Activated gamma-delta T cell treated with Interleukin-2 at 50 U/mL for 16 hours (primary cell): ENCODE data around the gene IMMP2L.

Source experiments
- DNase-seq: peaks from one replicate; pipeline ENCODE4 v3.0.0-alpha.2; 2020

Gene IMMP2L

GRCh38 chr7:111059833-111060232 lies 502.5 kb downstream of the IMMP2L start:
- no peak for DNase-seq

GRCh38 chr7:111057066-111057465 lies 505.2 kb downstream of the IMMP2L start:
- no peak for DNase-seq

GRCh38 chr7:111056371-111056770 lies 505.9 kb downstream of the IMMP2L start:
- no peak for DNase-seq

GRCh38 chr7:111053035-111053434 lies 509.3 kb downstream of the IMMP2L start:
- DNase-seq: no peak

GRCh38 chr7:111051832-111052231 lies 510.5 kb downstream of the IMMP2L start:
- no peak for DNase-seq

GRCh38 chr7:111050875-111051416 lies 511.3 kb downstream of the IMMP2L start:
- no peak for DNase-seq

GRCh38 chr7:111049971-111050680 lies 512.2 kb downstream of the IMMP2L start:
- DNase-seq: no peak

GRCh38 chr7:111047595-111047994 lies 514.7 kb downstream of the IMMP2L start:
- DNase-seq: no peak

- no peak for DNase-seq
Measured at GRCh38 chr7:111045449-111045848, 516.8 kb downstream of the IMMP2L start.

- no peak for DNase-seq
Measured at GRCh38 chr7:111043561-111043960, 518.7 kb downstream of the IMMP2L start.

GRCh38 chr7:111042842-111043241 lies 519.5 kb downstream of the IMMP2L start:
- no peak for DNase-seq

GRCh38 chr7:111041577-111041976 lies 520.7 kb downstream of the IMMP2L start:
- no peak for DNase-seq

GRCh38 chr7:111038185-111038584 lies 524.1 kb downstream of the IMMP2L start:
- DNase-seq: no peak

- no peak for DNase-seq
Measured at GRCh38 chr7:111031916-111032315, 530.4 kb downstream of the IMMP2L start.

- no peak for DNase-seq
Measured at GRCh38 chr7:111030336-111030735, 532.0 kb downstream of the IMMP2L start.

- DNase-seq: no peak
Measured at GRCh38 chr7:111029574-111030251, 532.6 kb downstream of the IMMP2L start.

GRCh38 chr7:111029141-111029572 lies 533.1 kb downstream of the IMMP2L start:
- no peak for DNase-seq

GRCh38 chr7:111027396-111027795 lies 534.9 kb downstream of the IMMP2L start:
- DNase-seq: no peak

GRCh38 chr7:111026806-111027205 lies 535.5 kb downstream of the IMMP2L start:
- no peak for DNase-seq

- no peak for DNase-seq
Measured at GRCh38 chr7:111026343-111026742, 535.9 kb downstream of the IMMP2L start.

GRCh38 chr7:111025006-111025405 lies 537.3 kb downstream of the IMMP2L start:
- no peak for DNase-seq

GRCh38 chr7:111018960-111019736 lies 543.1 kb downstream of the IMMP2L start:
- DNase-seq: no peak

GRCh38 chr7:111018447-111018846 lies 543.8 kb downstream of the IMMP2L start:
- no peak for DNase-seq
